GM12878 (cell line): ENCODE results near the gene MANF.

ENCODE experiments used
- CTCF ChIP-seq, 3 experiments: IDR thresholded peaks in 2 of 3; conservative IDR thresholded peaks in 1 of 3; 2 replicates each; pipeline ENCODE4 v1.5.1; 2011; ENCODE audit warnings: low read depth in 3 of 3, low read length in 3 of 3, mild to moderate bottlenecking in 3 of 3, control low read depth in 2 of 3, moderate library complexity in 2 of 3, inconsistent platforms in 1 of 3, mixed read lengths in 1 of 3; ENCODE audit not compliant: control insufficient read depth in 2 of 3, insufficient read depth in 1 of 3; ENCODE audit errors: extremely low read depth in 1 of 3
- EP300 ChIP-seq, 2 experiments: fragments of 150-350 bp in 1 of 2; IDR thresholded peaks; 2 replicates each; pipeline ENCODE4 v1.6.1; 2011 to 2012; ENCODE audit warnings: low read depth in 2 of 2, low read length in 2 of 2, borderline replicate concordance in 1 of 2, improper control_type of control experiment in 1 of 2, inconsistent platforms in 1 of 2; ENCODE audit not compliant: control insufficient read depth in 1 of 2
- EZH2 ChIP-seq: IDR thresholded peaks from 2 replicates; pipeline ENCODE4 v1.6.1; 2012; ENCODE audit warnings: low read depth, mild to moderate bottlenecking, control low read depth, inconsistent platforms, low read length, borderline replicate concordance; ENCODE audit not compliant: control insufficient read depth
- MTA2 ChIP-seq: fragments of 450-650 bp; IDR thresholded peaks from 2 replicates; pipeline ENCODE4 v1.6.1; 2016; ENCODE audit warnings: low read depth, mild to moderate bottlenecking, moderate library complexity
- POLR2A ChIP-seq: IDR thresholded peaks from 2 replicates; pipeline ENCODE4 v1.6.1; 2011; ENCODE audit warnings: low read depth, mild to moderate bottlenecking, low read length
- SIN3A ChIP-seq: IDR thresholded peaks from 2 replicates; pipeline ENCODE4 v1.6.1; 2012; ENCODE audit warnings: low read depth, low read length, improper control_type of control experiment

DNA sequence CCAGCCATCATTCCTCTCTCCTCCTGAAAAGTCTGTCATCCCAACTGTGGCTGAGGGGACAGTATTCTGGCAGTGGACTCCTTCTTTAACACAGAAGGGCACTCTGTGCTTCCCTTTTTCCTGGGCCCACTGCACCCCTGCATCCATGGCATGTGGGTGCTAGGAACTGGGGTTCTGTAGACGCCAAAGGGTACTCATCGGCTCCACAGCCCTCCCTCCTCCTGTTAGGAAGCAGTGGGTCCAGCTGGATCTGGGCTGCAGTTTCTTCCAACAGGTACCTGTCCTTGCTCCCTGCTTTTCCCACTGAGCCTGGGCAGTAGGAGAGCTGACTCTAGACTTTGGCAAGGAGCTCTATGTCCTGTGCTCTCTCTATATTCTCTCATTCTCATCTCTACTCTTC, 6.4 kb upstream of the MANF start:
- TF ChIP-seq EZH2 = no peak
- TF ChIP-seq POLR2A = no peak
- no peak for TF ChIP-seq CTCF (IDR thresholded peaks at IDR 0.05 in 2 of 3, conservative IDR thresholded peaks at IDR 0.05 in 1 of 3; ENCODE audit: control insufficient read depth in 2 of 3, extremely low read depth in 1 of 3, insufficient read depth in 1 of 3, low read depth in 3 of 3, low read length in 3 of 3)
- no peak for TF ChIP-seq MTA2
- no peak for TF ChIP-seq EP300 (IDR thresholded peaks at IDR 0.05; ENCODE audit: borderline replicate concordance in 1 of 2, control insufficient read depth in 1 of 2, low read depth in 2 of 2, low read length in 2 of 2)
- TF ChIP-seq SIN3A = no peak
